KMS-11 (cell line): Measurements from ENCODE around the gene WFIKKN1.

ENCODE experiments used
- H2AFZ ChIP-seq: fragments of 200-600 bp; sonication (generic); 2 replicates; pipeline ENCODE4 v1.6.1; 2016; ENCODE audit warnings: antibody characterized with exemption, mixed run types, low read depth
- H3K27ac ChIP-seq: fragments of 200-600 bp; sonication (generic); 2 replicates; pipeline ENCODE4 v1.6.1; 2016; ENCODE audit warnings: mild to moderate bottlenecking, mixed run types
- H3K27me3 ChIP-seq: fragments of 200-600 bp; sonication (generic); 2 replicates; pipeline ENCODE4 v1.6.1; 2017; ENCODE audit warnings: mild to moderate bottlenecking, low read depth, mixed run types, moderate library complexity; ENCODE audit not compliant: insufficient read depth
- H3K36me3 ChIP-seq: fragments of 200-600 bp; sonication (generic); 2 replicates; pipeline ENCODE4 v1.6.1; 2017; ENCODE audit warnings: mild to moderate bottlenecking, mixed run types; ENCODE audit not compliant: insufficient read depth
- H3K4me1 ChIP-seq: fragments of 200-600 bp; sonication (generic); 2 replicates; pipeline ENCODE4 v1.6.1; 2016; ENCODE audit warnings: mild to moderate bottlenecking, low read depth, mixed run types; ENCODE audit not compliant: poor library complexity, severe bottlenecking
- H3K4me2 ChIP-seq: fragments of 200-600 bp; sonication (generic); 2 replicates; pipeline ENCODE4 v1.7.0; 2016; ENCODE audit warnings: mild to moderate bottlenecking, mixed run types
- H3K4me3 ChIP-seq: fragments of 200-600 bp; sonication (generic); IDR thresholded peaks from 2 replicates; pipeline ENCODE4 v1.6.1; 2017; ENCODE audit warnings: low read depth, low read length, mixed read lengths; ENCODE audit not compliant: insufficient read depth
- H3K79me2 ChIP-seq: fragments of 200-600 bp; sonication (generic); 2 replicates; pipeline ENCODE4 v1.6.1; 2016; ENCODE audit warnings: low read depth, mixed run types; ENCODE audit not compliant: insufficient read depth
- H3K9ac ChIP-seq: fragments of 200-600 bp; sonication (generic); 2 replicates; pipeline ENCODE4 v1.6.1; 2016; ENCODE audit warnings: mild to moderate bottlenecking, mixed run types
- H4K20me1 ChIP-seq: fragments of 200-600 bp; sonication (generic); 2 replicates; pipeline ENCODE4 v1.6.1; 2016; ENCODE audit warnings: mild to moderate bottlenecking, mixed run types; ENCODE audit not compliant: insufficient read depth
- CTCF ChIP-seq: fragments of 200-600 bp; sonication (generic); conservative IDR thresholded peaks from 2 replicates; pipeline ENCODE4 v1.6.1; 2017; ENCODE audit warnings: low read depth, mild to moderate bottlenecking, antibody characterized with exemption, low read length, moderate library complexity, mixed read lengths

The WFIKKN1 gene

DNA sequence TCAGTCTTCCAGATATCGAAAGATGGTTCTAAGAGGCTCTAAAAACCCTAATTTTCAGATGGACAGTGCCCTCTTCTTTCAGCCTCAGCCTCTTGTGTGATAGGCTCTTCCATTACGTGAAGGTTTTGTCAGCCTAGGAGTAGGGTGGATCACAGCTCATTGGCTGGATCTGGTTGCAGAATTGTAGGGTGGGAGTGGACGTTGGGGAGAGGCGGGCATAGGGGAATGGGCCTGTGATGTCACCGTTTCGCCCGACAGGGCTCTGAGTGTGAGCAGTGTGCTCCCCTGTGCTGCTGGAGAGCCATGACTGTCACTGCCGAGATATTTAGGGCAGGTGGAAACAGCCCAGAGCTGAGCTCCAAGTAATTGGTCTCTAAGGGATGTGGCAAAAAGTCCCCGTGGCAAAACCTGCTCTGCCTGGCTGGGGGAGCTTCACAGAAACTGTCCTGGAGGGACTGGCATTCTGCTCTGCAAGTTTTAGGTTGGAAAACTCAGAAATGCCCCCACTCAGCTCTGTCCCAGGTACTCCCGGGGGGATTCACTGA, 6.2 kb upstream of the WFIKKN1 start:
- Histone ChIP-seq H3K79me2 (no peaks in the 10 kb centered on the region), H3K4me3 (no peak overlapping the region), H3K4me1 (no peaks in the 10 kb centered on the region), H2AFZ (no peak overlapping the region), H4K20me1 (no peaks in the 10 kb centered on the region), H3K27ac (no peak overlapping the region), H3K4me2 (no peak overlapping the region), H3K36me3 (no peaks in the 10 kb centered on the region), H3K27me3 (no peaks in the 10 kb centered on the region), H3K9ac (no peak overlapping the region)
- no peak for TF ChIP-seq CTCF

- H3K27ac ChIP-seq, result no peak overlapping the region
- no peak overlapping the region for H3K4me2 ChIP-seq
- H3K4me3 ChIP-seq, result no peak overlapping the region
- H2AFZ ChIP-seq, result no peak overlapping the region
- no peaks in the 10 kb centered on the region for H4K20me1 ChIP-seq
- H3K36me3 ChIP-seq, result no peaks in the 10 kb centered on the region
- H3K27me3 ChIP-seq, result no peaks in the 10 kb centered on the region
- no peak overlapping the region for H3K9ac ChIP-seq
- TF ChIP-seq CTCF, result no peak
- no peaks in the 10 kb centered on the region for H3K79me2 ChIP-seq
- H3K4me1 ChIP-seq, result no peaks in the 10 kb centered on the region
Measured at GRCh38 chr16:625117-625976, 5.4 kb upstream of the WFIKKN1 start.

- Histone ChIP-seq H3K4me3 (no peak overlapping the region), H3K36me3 (no peaks in the 10 kb centered on the region), H3K9ac (no peak overlapping the region), H3K79me2 (no peaks in the 10 kb centered on the region), H2AFZ (no peak overlapping the region), H3K27ac (no peak overlapping the region), H4K20me1 (no peaks in the 10 kb centered on the region), H3K4me1 (no peaks in the 10 kb centered on the region), H3K27me3 (no peaks in the 10 kb centered on the region), H3K4me2 (no peak overlapping the region)
- no peak for TF ChIP-seq CTCF
Measured at GRCh38 chr16:625977-626765, 4.6 kb upstream of the WFIKKN1 start.

DNA sequence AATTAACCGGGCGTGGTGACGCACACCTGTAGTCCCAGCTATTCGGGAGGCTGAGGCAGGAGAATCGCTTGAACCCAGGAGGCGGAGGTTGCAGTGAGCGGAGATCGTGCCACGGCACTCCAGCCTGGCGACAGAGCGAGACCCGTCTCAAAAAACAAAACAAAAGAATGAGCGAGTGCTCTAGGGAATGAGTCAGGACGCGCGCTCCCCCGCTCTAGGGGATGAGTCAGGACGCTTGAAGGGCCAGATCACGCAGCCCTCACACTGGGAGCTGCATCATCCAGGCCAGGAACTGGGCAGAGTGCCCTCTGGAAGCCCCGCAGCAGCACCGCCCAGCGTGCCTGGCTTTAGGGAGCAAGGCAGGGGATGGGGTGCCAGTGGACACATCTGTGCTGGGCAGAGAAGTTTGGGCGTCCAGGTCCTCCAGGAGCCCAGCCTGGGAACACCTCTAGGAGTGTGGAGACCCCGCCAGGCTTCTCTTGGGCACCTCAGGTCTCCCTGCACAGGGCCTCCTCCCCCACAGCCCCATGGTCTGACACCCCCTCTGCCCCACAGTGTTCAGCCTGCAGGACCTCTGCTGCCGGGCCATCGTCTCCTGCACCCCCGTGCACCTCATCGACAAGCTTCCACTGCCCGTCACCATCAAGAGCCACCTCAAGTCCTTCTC, 3.9 kb upstream of the WFIKKN1 start:
- no peak overlapping the region for H2AFZ ChIP-seq
- no peaks in the 10 kb centered on the region for H4K20me1 ChIP-seq
- H3K4me3 ChIP-seq, result no peak overlapping the region
- no peaks in the 10 kb centered on the region for H3K27me3 ChIP-seq
- TF ChIP-seq CTCF, result no peak
- H3K4me2 ChIP-seq, result no peak overlapping the region
- H3K36me3 ChIP-seq, result no peaks in the 10 kb centered on the region
- no peak overlapping the region for H3K9ac ChIP-seq
- H3K79me2 ChIP-seq, result no peaks in the 10 kb centered on the region
- H3K4me1 ChIP-seq, result no peaks in the 10 kb centered on the region
- no peak overlapping the region for H3K27ac ChIP-seq
